NCI-H345 treated with DMSO at 0.1 percent for 48 hours (cell line): ENCODE data around the gene GBP7.

Experiments used
- DNase-seq: peaks from one replicate; lab custom pipeline; 2025; ENCODE audit not compliant: unreplicated experiment; lab: John Stamatoyannopoulos, UW

Gene GBP7

DNA sequence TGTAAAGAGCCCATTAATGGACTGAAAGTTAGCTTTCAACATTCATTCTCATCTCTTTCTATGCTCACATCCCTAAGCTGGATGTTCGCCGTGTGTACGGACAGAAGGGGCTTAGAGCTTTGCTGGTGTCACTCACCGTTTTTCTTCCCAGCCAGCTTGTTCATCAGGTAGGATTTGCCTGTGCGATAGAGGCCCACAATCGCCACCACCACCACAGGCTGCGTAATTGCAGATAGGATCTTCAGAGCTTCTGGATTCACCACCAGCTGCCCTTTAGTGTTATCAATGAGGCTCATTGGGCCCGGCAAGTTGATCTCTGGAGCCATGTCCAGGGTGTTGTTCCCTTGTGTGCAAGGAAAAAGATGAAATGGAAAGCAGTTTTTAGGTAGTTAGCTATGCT, 54.2 kb downstream of the GBP7 start:
- no peak for DNase-seq

GRCh38 chr1:89114662-89115061, 61.1 kb downstream of the GBP7 start:
- DNase-seq, result no peak

GRCh38 chr1:89112871-89113613, 62.8 kb downstream of the GBP7 start:
- DNase-seq, result no peak

DNA sequence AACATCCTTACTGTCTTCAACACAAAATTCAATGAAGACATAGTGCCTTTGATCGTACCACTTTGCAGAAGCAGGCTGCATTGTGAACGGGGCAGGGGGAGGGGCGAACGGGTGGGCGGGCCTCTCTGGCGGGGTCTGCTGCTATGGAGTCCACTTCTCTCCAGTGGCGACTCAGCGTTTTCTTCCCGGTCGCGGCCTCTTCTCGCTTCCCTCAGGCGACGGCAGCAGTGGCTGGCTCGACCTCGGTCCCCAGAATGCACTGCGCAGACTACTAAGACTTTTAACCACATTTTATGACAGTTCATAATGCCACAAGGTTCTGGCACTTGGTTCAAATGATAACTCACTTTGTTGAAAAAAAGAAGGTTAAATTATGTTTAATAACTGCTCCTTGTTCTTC, 71.1 kb downstream of the GBP7 start:
- no peak for DNase-seq

DNA sequence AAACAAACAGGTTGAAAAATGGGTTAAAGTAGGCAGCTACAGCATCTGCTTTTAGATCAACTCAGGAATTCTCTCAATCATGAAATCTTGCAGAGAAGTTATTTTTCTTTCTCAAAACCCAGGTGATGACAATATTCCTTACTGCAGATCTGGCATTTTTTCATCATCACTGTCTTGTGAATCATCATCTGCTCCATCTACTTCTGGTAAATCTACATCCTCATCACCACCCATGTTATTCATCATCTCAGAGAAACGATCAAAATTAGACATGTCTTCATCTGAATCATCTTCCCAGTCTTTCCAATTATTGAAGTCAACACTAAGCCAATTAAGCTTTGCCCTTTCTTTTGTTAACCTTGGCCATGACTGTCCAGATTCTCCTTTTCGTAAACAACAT, 71.7 kb downstream of the GBP7 start:
- DNase-seq, result no peak

DNA sequence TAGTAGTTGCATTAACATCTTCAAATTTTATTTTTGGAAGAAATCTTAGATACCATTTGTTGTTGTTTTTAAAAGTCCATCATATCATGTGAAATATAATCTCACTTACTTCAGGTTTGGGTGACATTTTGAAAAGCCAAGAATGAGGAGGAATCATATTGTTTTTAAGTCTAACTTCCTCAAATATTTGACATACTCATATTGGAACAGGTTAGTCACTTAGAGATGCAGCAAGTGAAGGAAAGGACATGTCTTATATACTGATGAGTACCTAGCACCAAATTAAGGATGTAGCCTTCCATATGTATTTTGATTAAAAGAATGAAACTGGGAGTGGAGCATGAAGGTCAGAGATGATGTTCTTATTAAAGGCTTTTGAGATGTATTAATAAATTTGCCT, 73.8 kb downstream of the GBP7 start:
- DNase-seq, result no peak

DNA sequence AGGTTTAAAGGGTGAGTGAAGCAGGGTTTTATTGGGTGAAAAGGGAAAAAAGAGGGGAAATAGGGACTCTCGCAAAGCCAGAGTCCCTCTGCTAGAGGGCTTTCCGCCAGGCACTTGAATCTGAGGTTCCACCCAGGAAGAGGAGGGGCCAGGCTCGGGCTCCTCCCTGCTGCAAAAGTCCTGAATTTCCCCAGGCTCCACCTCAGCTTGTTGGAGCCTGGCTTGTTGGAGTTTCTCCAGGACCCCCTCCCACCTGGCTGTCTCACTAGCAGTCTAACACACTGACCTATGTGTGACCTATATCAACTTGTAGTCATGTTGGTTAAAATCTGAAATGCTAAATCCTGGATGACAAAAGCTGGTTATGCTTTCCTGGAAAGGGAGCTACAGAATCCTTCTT, 75.4 kb downstream of the GBP7 start:
- no peak for DNase-seq

GRCh38 chr1:89098857-89099256, 76.9 kb downstream of the GBP7 start:
- DNase-seq, result no peak

GRCh38 chr1:89095737-89096136, 80.1 kb downstream of the GBP7 start:
- no peak for DNase-seq

GRCh38 chr1:89089962-89090361, 85.8 kb downstream of the GBP7 start:
- DNase-seq, result no peak

DNA sequence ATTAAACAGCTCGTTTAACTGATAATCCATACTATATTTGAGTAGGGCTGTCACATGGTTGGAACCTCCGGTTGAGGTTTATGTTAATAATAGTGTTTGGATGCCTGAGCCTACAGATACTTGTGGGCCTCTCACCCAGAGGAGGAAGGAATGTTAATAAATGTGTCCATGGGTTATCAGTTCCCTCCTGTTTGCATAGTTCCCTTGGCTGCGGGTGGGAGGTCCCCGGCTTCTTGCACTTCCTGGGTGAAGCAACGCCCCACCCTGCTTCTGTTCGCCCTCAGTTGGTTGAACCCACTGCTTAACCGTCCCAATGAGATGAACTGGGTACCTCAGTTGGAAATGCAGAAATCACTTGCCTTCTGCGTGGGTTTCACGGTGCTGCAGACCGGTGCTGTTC, 87.2 kb downstream of the GBP7 start:
- DNase-seq, result no peak

DNA sequence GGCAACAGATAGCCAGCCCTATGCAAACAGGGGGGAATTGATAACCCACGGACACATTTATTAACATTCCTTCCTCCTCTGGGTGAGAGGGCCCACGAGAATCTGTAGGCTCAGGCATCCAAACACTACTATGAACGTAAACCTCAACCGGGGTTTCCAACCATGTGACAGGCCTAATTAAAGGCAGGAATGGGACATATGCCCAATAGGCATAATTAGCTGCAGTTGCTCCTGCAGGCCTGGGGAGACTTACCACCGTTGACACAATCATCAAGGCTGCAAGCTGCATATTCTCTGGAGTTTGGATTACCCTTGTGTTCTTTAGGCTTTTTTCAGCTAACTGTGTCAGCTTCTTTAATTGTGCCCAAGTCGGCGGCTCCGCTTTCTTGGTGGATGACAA, 88.6 kb downstream of the GBP7 start:
- no peak for DNase-seq

- no peak for DNase-seq
Measured at GRCh38 chr1:89085781-89086180, 90.0 kb downstream of the GBP7 start.
